NOMO-1 (cell line): ENCODE results near the gene NDE1.

ENCODE experiments used
- DNase-seq, 2 experiments: peaks; one replicate each; lab custom pipeline; 2025; ENCODE audit not compliant: unreplicated experiment in 2 of 2; lab: John Stamatoyannopoulos, UW

Gene NDE1

DNA sequence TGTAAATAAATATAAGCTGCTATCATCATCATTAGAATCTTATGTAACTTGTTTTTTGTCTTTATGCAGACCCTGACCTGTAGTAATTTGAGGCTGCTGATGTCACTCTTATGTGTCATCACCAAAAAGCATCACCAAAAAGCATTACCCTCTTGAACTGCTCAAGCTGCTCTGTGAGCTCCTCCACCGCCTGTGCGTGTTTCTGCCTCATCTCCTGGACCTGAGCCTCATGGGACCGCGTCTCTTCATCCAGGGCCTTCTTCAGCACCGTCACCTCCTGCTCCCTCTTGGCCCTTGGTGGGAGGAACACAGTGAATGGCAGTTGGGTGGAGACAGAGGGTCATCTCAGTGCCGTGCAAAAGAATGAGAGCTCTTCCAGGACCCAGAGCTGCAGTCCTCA lies 82.4 kb downstream of the NDE1 start:
- no peak for DNase-seq

GRCh38 chr16:15735610-15736009 lies 85.6 kb downstream of the NDE1 start:
- DNase-seq: no peak

GRCh38 chr16:15736529-15736928 lies 86.5 kb downstream of the NDE1 start:
- no peak for DNase-seq

DNA sequence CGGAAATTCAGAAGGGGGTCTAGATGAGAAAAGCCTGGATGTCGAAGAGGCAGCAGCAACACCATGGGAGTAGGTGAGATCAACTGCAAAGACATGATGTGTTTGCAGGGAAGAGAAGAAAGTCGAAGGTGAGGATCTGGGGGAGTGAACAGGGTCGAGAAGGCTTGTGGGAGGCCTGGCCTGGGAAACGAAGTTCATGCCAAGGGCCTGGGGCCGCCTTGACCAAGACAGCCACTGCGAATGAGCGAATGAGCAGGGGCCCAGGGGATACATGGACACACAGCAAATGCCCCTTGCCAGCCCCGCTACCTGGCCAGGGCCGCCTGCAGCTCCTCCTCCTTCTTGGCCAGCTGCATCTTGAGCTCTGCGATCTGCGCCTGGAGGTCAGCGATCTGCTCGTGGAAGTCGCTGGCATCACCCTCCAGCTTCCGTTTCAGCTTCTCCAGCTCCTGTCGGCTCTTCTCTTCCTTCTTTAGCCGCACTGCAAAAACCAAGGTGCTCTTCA lies 87.1 kb downstream of the NDE1 start:
- DNase-seq: no peak

GRCh38 chr16:15739464-15739863 lies 89.4 kb downstream of the NDE1 start:
- DNase-seq: no peak

DNA sequence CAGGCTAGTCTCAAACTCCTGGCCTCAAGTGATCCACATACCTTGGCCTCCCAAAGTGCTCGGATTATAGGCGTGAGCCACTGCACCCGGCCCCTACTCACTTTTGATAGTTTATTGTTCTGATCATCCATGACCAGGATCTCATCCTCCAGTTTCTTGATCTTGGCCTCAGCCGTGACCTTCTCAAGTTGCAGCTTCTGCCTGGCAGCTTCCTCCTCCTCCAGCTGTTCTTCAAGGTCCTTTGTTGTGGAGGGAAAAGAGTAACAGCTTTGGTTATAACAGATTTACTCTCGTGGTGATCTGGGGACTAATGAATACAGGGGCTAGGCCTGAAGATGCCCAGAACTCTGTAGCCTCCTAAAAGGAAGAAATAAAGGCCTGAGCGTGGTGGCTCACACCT lies 89.9 kb downstream of the NDE1 start:
- no peak for DNase-seq

- DNase-seq: no peak
Observed at GRCh38 chr16:15741207-15741871, 91.3 kb downstream of the NDE1 start.

DNA sequence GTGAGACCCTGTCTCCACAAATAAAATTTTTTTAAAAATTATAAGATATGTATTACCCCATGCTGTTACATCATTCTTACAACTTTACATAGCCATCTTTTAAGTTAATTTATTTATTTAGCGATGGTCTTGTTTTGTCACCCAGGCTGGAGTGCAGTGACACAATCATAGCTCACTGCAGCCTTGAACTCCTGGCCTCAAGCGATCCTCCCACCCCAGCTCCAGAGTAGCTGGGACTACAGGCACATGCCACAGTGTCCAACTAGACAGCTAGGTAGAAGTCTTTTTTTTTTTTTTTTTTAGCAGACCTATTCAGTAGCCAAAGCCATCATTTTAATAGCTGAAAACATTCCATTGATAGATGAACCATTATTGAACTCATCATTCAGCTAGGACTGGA lies 92.7 kb downstream of the NDE1 start:
- no peak for DNase-seq

DNA sequence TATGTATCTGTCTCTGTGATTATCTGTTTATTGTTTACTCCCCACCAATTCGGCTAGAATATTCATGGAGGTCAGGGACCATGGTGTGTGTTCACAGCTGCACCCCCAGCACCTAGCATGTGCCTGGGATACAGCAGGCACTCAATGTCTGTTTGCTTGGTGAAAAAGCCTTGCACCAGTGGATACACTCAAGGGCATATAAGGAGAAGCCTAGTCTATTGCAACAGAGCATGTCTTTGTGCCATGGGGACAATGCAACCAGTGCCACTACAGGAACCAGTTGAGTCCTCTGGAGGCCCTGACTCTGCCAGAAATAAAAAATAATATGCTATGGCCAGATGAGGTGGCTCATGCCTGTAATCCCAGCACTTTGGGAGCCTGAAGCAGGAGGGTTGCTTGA lies 93.6 kb downstream of the NDE1 start:
- no peak for DNase-seq

DNA sequence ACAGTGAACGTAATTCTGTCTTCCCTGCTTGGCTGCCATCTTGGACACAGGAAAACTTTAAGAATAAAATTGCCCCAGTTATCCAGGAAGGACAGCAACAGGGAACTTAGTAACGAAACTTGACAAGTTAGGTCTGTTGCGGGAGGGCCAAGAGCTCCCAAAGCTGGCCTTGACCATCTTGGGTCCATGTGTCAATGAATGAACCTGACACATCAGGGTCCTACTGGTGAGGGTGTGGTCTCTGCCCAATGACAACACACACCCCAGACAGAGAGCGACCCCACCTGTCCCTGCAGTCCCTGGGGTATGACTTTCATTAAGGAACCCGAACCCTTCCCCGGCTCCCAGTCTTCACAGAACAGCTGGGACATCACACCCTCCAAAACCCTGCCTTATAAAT lies 96.3 kb downstream of the NDE1 start:
- DNase-seq: no peak

- DNase-seq: no peak
Observed at GRCh38 chr16:15747937-15748336, 97.9 kb downstream of the NDE1 start.

DNA sequence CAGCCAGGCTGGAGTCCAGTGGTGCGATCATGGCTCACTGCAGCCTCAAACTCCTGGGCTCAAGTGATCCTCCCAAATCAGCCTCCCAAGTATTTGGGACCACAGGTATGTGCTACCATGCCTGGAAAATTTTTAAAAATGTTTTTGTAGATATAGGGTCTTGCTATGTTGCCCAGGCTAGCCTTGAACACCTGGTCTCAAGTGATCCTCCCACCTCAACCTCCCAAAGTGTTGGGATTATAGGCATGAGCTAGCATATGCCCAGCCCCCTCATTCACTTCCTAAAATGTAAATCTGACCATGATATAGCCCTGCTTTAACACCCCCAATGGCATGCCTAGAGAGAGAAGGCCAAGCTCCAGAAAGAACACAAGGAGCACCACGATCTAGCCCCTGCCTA lies 98.6 kb downstream of the NDE1 start:
- DNase-seq: no peak

- DNase-seq: no peak
Observed at GRCh38 chr16:15749371-15749770, 99.3 kb downstream of the NDE1 start.

GRCh38 chr16:15749985-15750384 lies 99.9 kb downstream of the NDE1 start:
- DNase-seq: no peak

GRCh38 chr16:15751940-15752339 lies 101.9 kb downstream of the NDE1 start:
- no peak for DNase-seq

DNA sequence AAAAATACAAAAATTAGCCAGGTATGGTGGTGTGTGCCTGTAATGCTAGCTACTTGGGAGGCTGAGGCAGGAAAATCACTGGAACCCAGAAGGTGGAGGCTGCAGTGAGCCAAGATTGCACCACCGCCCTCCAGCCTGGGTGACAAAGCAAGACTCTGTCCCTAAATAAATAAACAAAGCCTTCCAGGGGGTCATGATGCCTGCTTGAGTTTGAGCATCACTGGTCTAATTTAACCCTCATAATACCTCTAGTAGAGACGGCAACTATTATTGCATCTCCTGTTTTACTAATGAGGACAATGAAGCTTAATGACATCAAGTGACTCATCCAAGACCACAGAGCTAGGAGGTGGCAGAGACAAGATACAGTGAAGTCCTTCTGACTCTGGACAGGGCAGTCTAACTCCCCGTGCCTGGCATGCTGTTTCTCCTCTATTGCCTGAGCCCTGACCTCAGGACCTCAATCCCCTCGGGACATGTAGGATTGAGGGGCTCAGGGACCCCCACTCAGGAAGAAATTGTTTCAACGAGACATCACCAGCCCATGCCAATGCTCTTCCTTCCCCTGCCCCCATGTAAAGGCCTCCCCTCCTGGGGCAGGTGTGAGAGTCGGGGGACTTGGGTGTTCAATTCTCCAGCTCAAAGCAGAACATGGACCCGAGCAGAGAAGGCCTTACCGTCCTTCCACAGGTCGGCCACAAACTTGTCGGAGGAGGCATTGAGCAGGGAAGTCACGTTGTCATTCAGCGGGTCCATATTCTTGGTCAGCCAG lies 102.9 kb downstream of the NDE1 start:
- no peak for DNase-seq

- no peak for DNase-seq
Observed at GRCh38 chr16:15754821-15755534, 104.9 kb downstream of the NDE1 start.

DNA sequence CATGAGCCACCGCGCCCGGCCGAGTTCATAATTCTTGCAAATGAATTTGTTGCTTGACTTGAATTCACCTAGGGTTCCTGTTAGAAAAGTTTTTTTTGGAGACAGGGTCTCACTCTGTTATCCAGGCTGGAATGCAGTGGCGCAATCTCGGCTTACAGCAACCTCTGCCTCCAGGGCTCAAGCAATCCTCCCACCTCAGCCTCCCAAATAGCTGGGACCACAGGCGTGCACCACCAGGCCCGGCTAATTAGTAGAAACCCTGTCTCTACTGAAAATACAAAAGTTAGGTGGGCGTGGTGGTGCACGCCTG lies 107.0 kb downstream of the NDE1 start:
- no peak for DNase-seq

DNA sequence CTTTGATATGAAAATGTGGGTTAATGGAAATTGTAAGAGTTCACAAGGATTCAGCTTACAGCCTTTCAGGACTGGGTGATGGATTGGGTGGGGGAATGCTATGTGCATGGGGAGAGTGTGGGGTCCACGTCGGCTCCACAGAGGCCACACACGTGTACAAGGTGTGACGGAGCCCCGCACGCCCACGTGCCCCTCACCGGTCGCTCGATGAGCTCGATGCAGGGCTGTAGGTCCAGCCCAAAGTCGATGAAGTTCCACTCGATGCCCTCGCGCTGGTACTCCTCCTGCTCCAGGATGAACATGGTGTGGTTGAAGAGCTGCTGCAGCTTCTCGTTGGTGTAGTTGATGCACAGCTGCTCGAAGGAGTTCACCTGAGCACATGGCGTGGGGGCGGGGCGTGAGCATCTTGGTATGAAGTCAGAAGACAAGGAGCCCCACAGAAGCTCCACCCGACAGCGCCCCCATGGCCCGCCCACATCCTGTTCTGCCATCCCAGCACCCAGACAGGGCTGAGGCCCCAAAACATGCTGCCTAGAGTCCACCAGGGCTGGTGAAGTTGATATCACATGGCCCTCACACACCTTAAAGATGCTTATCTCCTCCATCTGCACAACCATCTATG lies 107.7 kb downstream of the NDE1 start:
- no peak for DNase-seq

GRCh38 chr16:15759070-15759469 lies 109.0 kb downstream of the NDE1 start:
- no peak for DNase-seq

DNA sequence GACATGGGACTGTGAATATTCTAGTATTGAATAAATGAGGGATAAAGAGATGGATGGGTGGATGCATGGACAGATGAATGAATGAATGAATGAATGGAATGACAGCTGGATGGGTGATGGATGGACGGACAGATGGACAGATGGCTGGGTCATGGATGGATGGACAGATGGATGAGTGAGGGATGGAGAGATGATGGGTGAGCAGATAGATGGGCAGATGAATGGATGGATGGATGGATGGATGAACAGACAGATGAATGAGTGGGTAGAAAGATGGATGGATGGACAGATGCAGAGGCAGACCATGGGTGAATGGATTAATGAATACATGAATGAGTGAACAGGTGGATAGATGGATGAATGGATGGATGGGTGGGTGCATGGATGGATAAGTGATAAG lies 110.1 kb downstream of the NDE1 start:
- DNase-seq: no peak
